H1 (cell line): ENCODE data around the gene G6PC3.

Experiments used
- ATF2 ChIP-seq: IDR thresholded peaks from 2 replicates; pipeline ENCODE4 v1.6.1; 2012; ENCODE audit warnings: low read length, inconsistent platforms
- BCL11A ChIP-seq, 2 experiments: IDR thresholded peaks; one replicate each; pipeline ENCODE4 v1.6.1; 2011; ENCODE audit warnings: low read depth in 2 of 2, low read length in 2 of 2, mild to moderate bottlenecking in 2 of 2
- RFX5 ChIP-seq: IDR thresholded peaks from 2 replicates; pipeline ENCODE4 v1.6.1; 2011; ENCODE audit warnings: low read depth, low read length, improper control_type of control experiment, borderline replicate concordance
- RXRA ChIP-seq: IDR thresholded peaks from 2 replicates; pipeline ENCODE4 v1.6.1; 2011; ENCODE audit warnings: low read depth, mild to moderate bottlenecking, low read length, moderate library complexity; ENCODE audit not compliant: insufficient read depth
- SAP30 ChIP-seq: fragments of 300-600 bp; sonication (generic); IDR thresholded peaks from 2 replicates; pipeline ENCODE4 v1.7.1; 2012; ENCODE audit warnings: low read length, moderate library complexity, mild to moderate bottlenecking, inconsistent platforms; ENCODE audit not compliant: insufficient read depth, insufficient replicate concordance
- SUZ12 ChIP-seq: fragments of 200-600 bp; sonication (generic); IDR thresholded peaks from 2 replicates; pipeline ENCODE4 v1.6.1; 2012; ENCODE audit warnings: mild to moderate bottlenecking, inconsistent platforms, low read length, moderate library complexity, mixed read lengths
- YY1 ChIP-seq: IDR thresholded peaks from 2 replicates; pipeline ENCODE4 v1.6.1; 2011; ENCODE audit warnings: low read depth, mild to moderate bottlenecking, low read length
- ZNF274 ChIP-seq: IDR thresholded peaks from 2 replicates; pipeline ENCODE4 v1.7.0; 2012; ENCODE audit warnings: low read length, borderline replicate concordance; ENCODE audit errors: extremely low read depth
- TF ChIP-seq, protein P1 (sequence below), 3 experiments: IDR thresholded peaks; 1 replicate in 2 of 3; 2 replicates in 1 of 3; pipeline versions ENCODE4 v1.5.1 to v1.6.1; 2011; ENCODE audit warnings: low read length in 3 of 3, mild to moderate bottlenecking in 3 of 3, inconsistent platforms in 2 of 3, low read depth in 1 of 3, moderate library complexity in 1 of 3; ENCODE audit not compliant: insufficient read depth in 1 of 3; ENCODE audit errors: control extremely low read depth in 1 of 3

DNA sequence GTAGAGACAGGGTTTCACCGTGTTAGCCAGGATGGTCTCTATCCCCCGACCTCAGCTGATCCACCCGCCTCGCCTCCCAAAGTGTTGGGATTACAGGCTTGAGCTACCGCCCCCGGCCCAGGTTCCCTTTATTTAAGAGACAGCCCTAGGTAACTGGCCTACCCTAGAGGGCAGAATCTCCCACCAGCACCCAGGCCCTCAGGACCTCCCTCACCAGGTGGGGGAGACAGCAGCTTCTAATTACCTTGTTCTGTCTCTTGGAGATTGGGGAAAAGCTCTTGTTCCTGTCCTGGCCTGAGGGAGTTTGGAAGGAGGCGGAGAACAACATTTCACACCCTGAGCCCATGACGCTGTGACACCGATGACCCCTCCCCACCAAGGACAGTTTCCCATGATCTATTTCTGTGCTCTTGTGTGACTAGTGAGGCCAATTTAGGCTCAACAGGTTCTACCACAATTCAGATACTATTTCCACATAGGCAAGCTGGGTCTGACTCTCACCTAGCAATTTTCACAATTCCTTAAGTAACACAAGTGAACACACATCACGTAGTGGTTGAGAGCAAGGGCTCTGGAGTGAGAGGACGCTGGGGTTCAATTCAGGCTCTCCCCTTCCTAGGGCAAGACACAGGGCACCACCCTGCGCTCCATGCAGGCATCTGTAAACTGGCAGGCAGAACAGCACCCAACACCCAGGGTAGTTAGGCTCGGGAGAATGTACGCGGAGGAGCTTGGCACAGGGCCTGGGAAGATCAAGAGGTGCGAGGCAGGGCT, 32.5 kb downstream of the G6PC3 start:
- no peak for TF ChIP-seq BCL11A (IDR thresholded peaks at IDR 0.05; ENCODE audit: low read depth in 2 of 2, low read length in 2 of 2)
- no peak for TF ChIP-seq RFX5
- no peak for TF ChIP-seq SUZ12
- TF ChIP-seq, protein P1, sequence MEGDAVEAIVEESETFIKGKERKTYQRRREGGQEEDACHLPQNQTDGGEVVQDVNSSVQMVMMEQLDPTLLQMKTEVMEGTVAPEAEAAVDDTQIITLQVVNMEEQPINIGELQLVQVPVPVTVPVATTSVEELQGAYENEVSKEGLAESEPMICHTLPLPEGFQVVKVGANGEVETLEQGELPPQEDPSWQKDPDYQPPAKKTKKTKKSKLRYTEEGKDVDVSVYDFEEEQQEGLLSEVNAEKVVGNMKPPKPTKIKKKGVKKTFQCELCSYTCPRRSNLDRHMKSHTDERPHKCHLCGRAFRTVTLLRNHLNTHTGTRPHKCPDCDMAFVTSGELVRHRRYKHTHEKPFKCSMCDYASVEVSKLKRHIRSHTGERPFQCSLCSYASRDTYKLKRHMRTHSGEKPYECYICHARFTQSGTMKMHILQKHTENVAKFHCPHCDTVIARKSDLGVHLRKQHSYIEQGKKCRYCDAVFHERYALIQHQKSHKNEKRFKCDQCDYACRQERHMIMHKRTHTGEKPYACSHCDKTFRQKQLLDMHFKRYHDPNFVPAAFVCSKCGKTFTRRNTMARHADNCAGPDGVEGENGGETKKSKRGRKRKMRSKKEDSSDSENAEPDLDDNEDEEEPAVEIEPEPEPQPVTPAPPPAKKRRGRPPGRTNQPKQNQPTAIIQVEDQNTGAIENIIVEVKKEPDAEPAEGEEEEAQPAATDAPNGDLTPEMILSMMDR (IDR thresholded peaks at IDR 0.05; ENCODE audit: control extremely low read depth in 1 of 3, insufficient read depth in 1 of 3, low read depth in 1 of 3, low read length in 3 of 3) = no peak
- TF ChIP-seq ATF2 = no peak
- no peak for TF ChIP-seq RXRA
- TF ChIP-seq ZNF274 = no peak
- no peak for TF ChIP-seq YY1
- TF ChIP-seq SAP30 = no peak
